SK-N-SH (cell line): ENCODE measurements around the gene RELN. TPM values are rescaled to one million over a fixed set of nuclear protein-coding genes. Genes with fewer than 3 reads are reported as not detected.

Experiments used
- CTCF ChIA-PET: fragments of 300-600, 350-600 bp; formaldehyde crosslinking; extraction: SDS; loops from one replicate; lab custom pipeline; 2021; lab: Yijun Ruan, JAX
- POLR2A ChIA-PET: fragments of 350-600 bp; sonication (Branson Sonifier 250); formaldehyde crosslinking; extraction: SDS; loops from one replicate; lab custom pipeline; 2020; ENCODE audit warnings: antibody characterized with exemption, inconsistent platforms; lab: Yijun Ruan, JAX
- DNase-seq: peaks from one replicate; pipeline ENCODE4 v3.0.0; 2012
- H2AFZ ChIP-seq: fragments of 200-600 bp; sonication (generic); 2 replicates; pipeline ENCODE4 v1.8.1; 2016; ENCODE audit warnings: antibody characterized with exemption, mild to moderate bottlenecking, low read depth
- H3F3A ChIP-seq: fragments of 200-600 bp; sonication (generic); replicated peaks from 2 replicates; pipeline ENCODE3; 2016; ENCODE audit warnings: antibody characterized with exemption, mild to moderate bottlenecking; ENCODE audit not compliant: insufficient read depth
- H3K27ac ChIP-seq, 2 experiments: fragments of 200-500 bp in 1 of 2; fragments of 200-600 bp in 1 of 2; sonication (Bioruptor generic) in 1 of 2; sonication (generic), shearing (Covaris generic) in 1 of 2; 2 replicates each; pipeline versions ENCODE4 v1.5.1 to v1.6.1; 2014 to 2016; ENCODE audit warnings: low read depth in 2 of 2, inconsistent platforms in 1 of 2, low read length in 1 of 2, mild to moderate bottlenecking in 1 of 2, mixed read lengths in 1 of 2
- H3K27me3 ChIP-seq: fragments of 200-600 bp; sonication (generic), shearing (Covaris generic); 2 replicates; pipeline ENCODE4 v1.6.1; 2016; ENCODE audit warnings: mixed run types; ENCODE audit not compliant: insufficient read depth
- H3K36me3 ChIP-seq, 2 experiments: fragments of 200-500 bp in 1 of 2; fragments of 200-600 bp in 1 of 2; sonication (Bioruptor generic) in 1 of 2; sonication (generic) in 1 of 2; replicated peaks in 1 of 2; 2 replicates each; pipeline versions ENCODE3 to v1.5.1; 2014 to 2016; ENCODE audit warnings: low read length in 1 of 2, mild to moderate bottlenecking in 1 of 2; ENCODE audit not compliant: insufficient read depth in 2 of 2, control insufficient read depth in 1 of 2
- H3K4me1 ChIP-seq, 2 experiments: fragments of 200-500 bp in 1 of 2; fragments of 200-600 bp in 1 of 2; sonication (Bioruptor generic) in 1 of 2; sonication (generic), shearing (Covaris generic) in 1 of 2; 2 replicates each; pipeline versions ENCODE4 v1.5.1 to v1.6.1; 2014 to 2016; ENCODE audit warnings: low read depth in 1 of 2, low read length in 1 of 2, mixed run types in 1 of 2; ENCODE audit not compliant: insufficient read depth in 2 of 2, control insufficient read depth in 1 of 2
- H3K4me2 ChIP-seq: fragments of 200-600 bp; sonication (generic), shearing (Covaris generic); 2 replicates; pipeline ENCODE4 v1.6.1; 2017; ENCODE audit warnings: mixed run types
- H3K4me3 ChIP-seq, 2 experiments: fragments of 200-500 bp in 1 of 2; fragments of 200-600 bp in 1 of 2; sonication (Bioruptor generic) in 1 of 2; sonication (generic), shearing (Covaris generic) in 1 of 2; 2 replicates each; pipeline versions ENCODE4 v1.5.1 to v1.8.1; 2014 to 2016; ENCODE audit warnings: low read depth in 2 of 2, inconsistent platforms in 1 of 2, low read length in 1 of 2, mild to moderate bottlenecking in 1 of 2, mixed read lengths in 1 of 2, moderate library complexity in 1 of 2
- H3K79me2 ChIP-seq: fragments of 200-600 bp; sonication (generic); 2 replicates; pipeline ENCODE4 v1.8.1; 2017; ENCODE audit warnings: mild to moderate bottlenecking; ENCODE audit not compliant: insufficient read depth
- H3K9ac ChIP-seq: fragments of 200-600 bp; sonication (generic); 2 replicates; pipeline ENCODE4 v1.6.1; 2017; ENCODE audit warnings: mixed run types
- H3K9me2 ChIP-seq: fragments of 200-600 bp; sonication (generic); 2 replicates; pipeline ENCODE4 v1.6.1; 2017; ENCODE audit warnings: mixed run types
- H3K9me3 ChIP-seq: fragments of 200-600 bp; sonication (generic); 2 replicates; pipeline ENCODE4 v1.6.1; 2017; ENCODE audit warnings: mixed run types, mild to moderate bottlenecking, moderate library complexity
- H4K20me1 ChIP-seq: fragments of 200-600 bp; sonication (generic); 2 replicates; pipeline ENCODE4 v1.6.1; 2017; ENCODE audit warnings: mild to moderate bottlenecking, mixed run types; ENCODE audit not compliant: insufficient read depth
- ELF1 ChIP-seq: IDR thresholded peaks from 2 replicates; pipeline ENCODE4 v1.4.0; 2012
- EP300 ChIP-seq, 2 experiments: IDR thresholded peaks; 2 replicates each; pipeline versions ENCODE4 v1.4.0 to v1.6.1; 2012; ENCODE audit warnings: borderline replicate concordance in 1 of 2, low read depth in 1 of 2, low read length in 1 of 2
- EZH2phosphoT487 ChIP-seq: fragments of 200-600 bp; sonication (generic); IDR thresholded peaks from 2 replicates; pipeline ENCODE4 v1.6.1; 2017; ENCODE audit warnings: low read depth, mixed run types, mild to moderate bottlenecking, antibody characterized with exemption, moderate library complexity, borderline replicate concordance
- GATA2 ChIP-seq: sonication (generic); formaldehyde crosslinking; IDR thresholded peaks from 2 replicates; pipeline ENCODE4 v1.5.0; 2020; ENCODE audit warnings: mild to moderate bottlenecking, missing genetic modification reagents
- JUND ChIP-seq: IDR thresholded peaks from 2 replicates; pipeline ENCODE4 v1.4.0; 2012
- MEF2A ChIP-seq: IDR thresholded peaks from 2 replicates; pipeline ENCODE4 v1.4.0; 2012; ENCODE audit warnings: low read depth, borderline replicate concordance
- NRF1 ChIP-seq: IDR thresholded peaks from 2 replicates; pipeline ENCODE4 v1.6.1; 2012; ENCODE audit warnings: low read depth, mild to moderate bottlenecking, low read length
- POLR2AphosphoS5 ChIP-seq: IDR thresholded peaks from 2 replicates; pipeline ENCODE4 v1.6.1; 2012; ENCODE audit warnings: low read depth, low read length
- RAD21 ChIP-seq: IDR thresholded peaks from 2 replicates; pipeline ENCODE4 v1.6.1; 2012; ENCODE audit warnings: mild to moderate bottlenecking, low read length
- RFX5 ChIP-seq: IDR thresholded peaks from 2 replicates; pipeline ENCODE4 v1.6.1; 2012; ENCODE audit warnings: mild to moderate bottlenecking, improper control_type of control experiment, low read length
- RXRA ChIP-seq: IDR thresholded peaks from 2 replicates; pipeline ENCODE4 v1.4.0; 2012; ENCODE audit warnings: low read depth, mild to moderate bottlenecking, borderline replicate concordance
- SIN3A ChIP-seq: IDR thresholded peaks from 2 replicates; pipeline ENCODE4 v1.6.1; 2012; ENCODE audit warnings: low read depth, mild to moderate bottlenecking, low read length, moderate library complexity, borderline replicate concordance
- SMC3 ChIP-seq: IDR thresholded peaks from 2 replicates; pipeline ENCODE4 v1.6.1; 2012; ENCODE audit warnings: low read depth, low read length, improper control_type of control experiment
- TCF12 ChIP-seq: IDR thresholded peaks from 2 replicates; pipeline ENCODE4 v1.4.0; 2012
- WGBS: methylation state at CpG from one replicate; pipeline ENCODE4 v1.1.6; 2017; ENCODE audit warnings: low lambda C conversion rate; 5-methylcytosine and 5-hydroxymethylcytosine counted together
- polyA plus RNA-seq, 3 experiments: library from polyadenylated mRNA; depleted of rRNA; stranded (reverse); fragments of >200 nt; gene quantifications; 2 replicates each; pipeline ENCODE4 v1.2.3, GENCODE V29; 2012
- TF ChIP-seq, protein P1 (sequence below): fragments of 200-600 bp; sonication (generic); IDR thresholded peaks from 2 replicates; pipeline ENCODE4 v1.6.1; 2017; ENCODE audit warnings: antibody characterized with exemption, mild to moderate bottlenecking, moderate library complexity
- TF ChIP-seq, protein P2 (sequence below): IDR thresholded peaks from 2 replicates; pipeline ENCODE4 v1.6.1; 2012; ENCODE audit warnings: mild to moderate bottlenecking, low read depth, low read length, moderate library complexity

The RELN gene
- polyA plus RNA-seq, 1 of the 3 experiments (the other 2 are of a cell fraction), result 0.02 TPM

DNA sequence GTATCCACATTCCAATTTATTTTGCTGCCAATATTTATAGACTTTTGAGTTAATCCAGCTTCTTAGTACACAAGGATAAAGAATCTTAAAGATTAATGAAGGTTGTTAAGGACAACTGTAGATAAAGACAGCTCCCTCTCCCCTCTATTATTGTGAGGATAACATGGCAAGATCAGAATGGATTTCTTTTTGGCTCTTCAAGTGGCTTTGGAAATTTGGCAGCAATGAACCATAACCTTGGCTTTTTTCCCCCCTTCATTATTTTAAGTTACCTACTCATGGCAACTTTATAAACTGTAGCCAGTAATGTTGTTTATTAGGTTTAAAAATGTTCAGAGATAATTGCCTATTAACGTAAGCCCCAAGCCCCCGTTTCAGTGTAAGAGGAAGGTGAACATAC is 412.4 kb downstream of the RELN start:
- Histone ChIP-seq H3K36me3 (no peaks in the 10 kb centered on the region), H3K4me2 (no peak overlapping the region), H3K9ac (no peak overlapping the region), H3K4me3 (no peak overlapping the region), H3K27me3 (no peaks in the 10 kb centered on the region), H3F3A (no peaks in the 10 kb centered on the region), H3K9me3 (no peaks in the 10 kb centered on the region), H3K27ac (no peak overlapping the region), H3K9me2 (no peaks in the 10 kb centered on the region), H4K20me1 (no peaks in the 10 kb centered on the region), H2AFZ (no peak overlapping the region), H3K79me2 (no peaks in the 10 kb centered on the region), H3K4me1 (no peaks in the 10 kb centered on the region)
- WGBS, result 70% methylated on average over 2 of the region's 2 CpGs
- TF ChIP-seq RAD21, result no peak
- TF ChIP-seq EP300 (IDR thresholded peaks at IDR 0.05; ENCODE audit: borderline replicate concordance in 1 of 2, low read depth in 1 of 2, low read length in 1 of 2), result no peak
- TF ChIP-seq ELF1, result no peak
- TF ChIP-seq JUND, result no peak
- no peak for TF ChIP-seq EZH2phosphoT487
- TF ChIP-seq MEF2A, result no peak
- TF ChIP-seq RFX5, result no peak
- TF ChIP-seq, protein P1, sequence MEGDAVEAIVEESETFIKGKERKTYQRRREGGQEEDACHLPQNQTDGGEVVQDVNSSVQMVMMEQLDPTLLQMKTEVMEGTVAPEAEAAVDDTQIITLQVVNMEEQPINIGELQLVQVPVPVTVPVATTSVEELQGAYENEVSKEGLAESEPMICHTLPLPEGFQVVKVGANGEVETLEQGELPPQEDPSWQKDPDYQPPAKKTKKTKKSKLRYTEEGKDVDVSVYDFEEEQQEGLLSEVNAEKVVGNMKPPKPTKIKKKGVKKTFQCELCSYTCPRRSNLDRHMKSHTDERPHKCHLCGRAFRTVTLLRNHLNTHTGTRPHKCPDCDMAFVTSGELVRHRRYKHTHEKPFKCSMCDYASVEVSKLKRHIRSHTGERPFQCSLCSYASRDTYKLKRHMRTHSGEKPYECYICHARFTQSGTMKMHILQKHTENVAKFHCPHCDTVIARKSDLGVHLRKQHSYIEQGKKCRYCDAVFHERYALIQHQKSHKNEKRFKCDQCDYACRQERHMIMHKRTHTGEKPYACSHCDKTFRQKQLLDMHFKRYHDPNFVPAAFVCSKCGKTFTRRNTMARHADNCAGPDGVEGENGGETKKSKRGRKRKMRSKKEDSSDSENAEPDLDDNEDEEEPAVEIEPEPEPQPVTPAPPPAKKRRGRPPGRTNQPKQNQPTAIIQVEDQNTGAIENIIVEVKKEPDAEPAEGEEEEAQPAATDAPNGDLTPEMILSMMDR, result no peak
- POLR2A ChIA-PET, result no interaction called here
- no peak for DNase-seq
- CTCF ChIA-PET, result interaction anchor here (0.7 to 8.3 kb wide), 7 partner anchors 19 to 584 kb away, joined by 3 to 94 read pairs (median 6); no protein-coding TSS in a partner anchor

DNA sequence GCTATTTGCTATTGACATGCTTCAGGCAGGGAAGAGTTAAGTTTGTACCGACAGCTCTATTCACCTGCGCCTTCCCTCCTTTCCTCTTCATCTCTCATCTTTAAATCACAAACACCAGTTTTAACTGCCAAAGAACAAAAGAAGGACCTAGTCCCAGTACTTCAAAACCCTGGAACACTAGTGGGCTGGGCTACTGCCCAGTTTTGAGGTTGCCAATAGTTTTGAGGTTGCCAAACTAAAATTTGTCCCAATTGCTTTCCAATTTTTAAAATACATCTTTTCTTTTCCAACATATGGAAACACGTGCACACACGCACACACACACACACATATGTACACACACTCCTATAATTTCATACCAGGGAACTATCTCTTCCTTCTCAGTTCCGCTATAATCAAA is 412.8 kb downstream of the RELN start:
- no peaks in the 10 kb centered on the region for H3K36me3 ChIP-seq
- no peaks in the 10 kb centered on the region for H3K4me1 ChIP-seq
- no peak overlapping the region for H3K4me3 ChIP-seq
- ChIA-PET CTCF (interaction anchor here (0.7 to 8.3 kb wide), 7 partner anchors 33 to 691 kb away, joined by 3 to 94 read pairs (median 6); no protein-coding TSS in a partner anchor), POLR2A (no interaction called here)
- no peak overlapping the region for H3K27ac ChIP-seq
- H3K4me2 ChIP-seq, result no peak overlapping the region
- no peak for TF ChIP-seq EZH2phosphoT487
- TF ChIP-seq SMC3, result no peak
- no peak for TF ChIP-seq TCF12
- TF ChIP-seq SIN3A, result no peak
- no peak for TF ChIP-seq RAD21
- no peak for TF ChIP-seq GATA2 (CRISPR knock-in tag)
- TF ChIP-seq, protein P2, sequence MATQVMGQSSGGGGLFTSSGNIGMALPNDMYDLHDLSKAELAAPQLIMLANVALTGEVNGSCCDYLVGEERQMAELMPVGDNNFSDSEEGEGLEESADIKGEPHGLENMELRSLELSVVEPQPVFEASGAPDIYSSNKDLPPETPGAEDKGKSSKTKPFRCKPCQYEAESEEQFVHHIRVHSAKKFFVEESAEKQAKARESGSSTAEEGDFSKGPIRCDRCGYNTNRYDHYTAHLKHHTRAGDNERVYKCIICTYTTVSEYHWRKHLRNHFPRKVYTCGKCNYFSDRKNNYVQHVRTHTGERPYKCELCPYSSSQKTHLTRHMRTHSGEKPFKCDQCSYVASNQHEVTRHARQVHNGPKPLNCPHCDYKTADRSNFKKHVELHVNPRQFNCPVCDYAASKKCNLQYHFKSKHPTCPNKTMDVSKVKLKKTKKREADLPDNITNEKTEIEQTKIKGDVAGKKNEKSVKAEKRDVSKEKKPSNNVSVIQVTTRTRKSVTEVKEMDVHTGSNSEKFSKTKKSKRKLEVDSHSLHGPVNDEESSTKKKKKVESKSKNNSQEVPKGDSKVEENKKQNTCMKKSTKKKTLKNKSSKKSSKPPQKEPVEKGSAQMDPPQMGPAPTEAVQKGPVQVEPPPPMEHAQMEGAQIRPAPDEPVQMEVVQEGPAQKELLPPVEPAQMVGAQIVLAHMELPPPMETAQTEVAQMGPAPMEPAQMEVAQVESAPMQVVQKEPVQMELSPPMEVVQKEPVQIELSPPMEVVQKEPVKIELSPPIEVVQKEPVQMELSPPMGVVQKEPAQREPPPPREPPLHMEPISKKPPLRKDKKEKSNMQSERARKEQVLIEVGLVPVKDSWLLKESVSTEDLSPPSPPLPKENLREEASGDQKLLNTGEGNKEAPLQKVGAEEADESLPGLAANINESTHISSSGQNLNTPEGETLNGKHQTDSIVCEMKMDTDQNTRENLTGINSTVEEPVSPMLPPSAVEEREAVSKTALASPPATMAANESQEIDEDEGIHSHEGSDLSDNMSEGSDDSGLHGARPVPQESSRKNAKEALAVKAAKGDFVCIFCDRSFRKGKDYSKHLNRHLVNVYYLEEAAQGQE, result no peak
- no peak for TF ChIP-seq RXRA
- TF ChIP-seq RFX5, result no peak
- TF ChIP-seq NRF1, result no peak
- TF ChIP-seq MEF2A, result no peak
- no peak for TF ChIP-seq POLR2AphosphoS5
- no peak overlapping the region for H2AFZ ChIP-seq
- no peaks in the 10 kb centered on the region for H3K9me3 ChIP-seq
- H3K9ac ChIP-seq, result no peak overlapping the region
- no peaks in the 10 kb centered on the region for H3F3A ChIP-seq
- no peaks in the 10 kb centered on the region for H3K9me2 ChIP-seq
- H3K79me2 ChIP-seq, result no peaks in the 10 kb centered on the region
- DNase-seq, result no peak
- no peaks in the 10 kb centered on the region for H4K20me1 ChIP-seq
- 81% methylated on average over 5 of the region's 5 CpGs for WGBS
- no peaks in the 10 kb centered on the region for H3K27me3 ChIP-seq
